OCI-LY1 (cell line): Measurements from ENCODE around the gene CCNL2.
A peak's percentile ranks its signal among the peaks of the same experiment; 100 is the strongest.
"Not testable (repeated sequence)": the region's sequence is repeated elsewhere in the genome, so short reads cannot be mapped to it uniquely, and the experiment has no call there.

ENCODE experiments used
- H2AFZ ChIP-seq: fragments of 200-600 bp; sonication (generic), shearing (Covaris generic); 2 replicates; pipeline ENCODE4 v1.6.0; 2014; ENCODE audit warnings: antibody characterized with exemption, mild to moderate bottlenecking, low read length
- H3F3A ChIP-seq: fragments of 200-600 bp; sonication (generic), shearing (Covaris generic); 2 replicates; pipeline ENCODE4 v1.6.0; 2014; ENCODE audit warnings: mild to moderate bottlenecking, antibody characterized with exemption, low read length, moderate library complexity; ENCODE audit not compliant: insufficient read depth
- H3K27ac ChIP-seq: fragments of 200-600 bp; sonication (generic); 2 replicates; pipeline ENCODE4 v1.5.1; 2014; ENCODE audit warnings: low read length, mixed run types, mild to moderate bottlenecking, low read depth; ENCODE audit not compliant: poor library complexity, severe bottlenecking
- H3K27me3 ChIP-seq: fragments of 200-600 bp; sonication (generic); 2 replicates; pipeline ENCODE4 v1.6.0; 2014; ENCODE audit warnings: antibody characterized with exemption, mild to moderate bottlenecking, low read length, moderate library complexity; ENCODE audit not compliant: insufficient read depth
- H3K36me3 ChIP-seq: fragments of 200-600 bp; sonication (generic); 2 replicates; pipeline ENCODE4 v1.6.1; 2014; ENCODE audit warnings: mild to moderate bottlenecking, antibody characterized with exemption, low read length, moderate library complexity, mixed read lengths; ENCODE audit not compliant: insufficient read depth
- H3K4me1 ChIP-seq: fragments of 200-600 bp; sonication (generic); 2 replicates; pipeline ENCODE4 v1.5.1; 2014; ENCODE audit warnings: mild to moderate bottlenecking, low read length, moderate library complexity; ENCODE audit not compliant: insufficient read depth, severe bottlenecking
- H3K4me2 ChIP-seq: fragments of 200-600 bp; sonication (generic), shearing (Covaris generic); 2 replicates; pipeline ENCODE4 v1.6.1; 2014; ENCODE audit warnings: low read length
- H3K4me3 ChIP-seq: fragments of 200-600 bp; sonication (generic); 2 replicates; pipeline ENCODE4 v1.5.1; 2014; ENCODE audit warnings: low read length, low read depth, mild to moderate bottlenecking, mixed read lengths; ENCODE audit not compliant: poor library complexity, severe bottlenecking
- H3K79me2 ChIP-seq: fragments of 200-600 bp; shearing (Covaris generic); 2 replicates; pipeline ENCODE4 v1.6.1; 2016; ENCODE audit warnings: mixed run types, low read length, mixed read lengths; ENCODE audit not compliant: insufficient read depth
- H3K9ac ChIP-seq: fragments of 200-600 bp; sonication (generic), shearing (Covaris generic); 2 replicates; pipeline ENCODE4 v1.6.1; 2014; ENCODE audit warnings: mild to moderate bottlenecking, low read length, mixed read lengths
- H3K9me2 ChIP-seq: fragments of 200-600 bp; sonication (generic), shearing (Covaris generic); 2 replicates; pipeline ENCODE4 v1.6.1; 2014; ENCODE audit warnings: low read depth, mild to moderate bottlenecking, low read length, mixed read lengths
- H3K9me3 ChIP-seq: fragments of 200-600 bp; shearing (Covaris generic); 2 replicates; pipeline ENCODE4 v1.6.1; 2014; ENCODE audit warnings: low read length, mixed read lengths
- H4K20me1 ChIP-seq: fragments of 200-600 bp; sonication (generic), shearing (Covaris generic); 2 replicates; pipeline ENCODE4 v1.6.0; 2016; ENCODE audit warnings: mild to moderate bottlenecking, low read length; ENCODE audit not compliant: insufficient read depth
- CTCF ChIP-seq: fragments of 200-600 bp; sonication (generic), shearing (Covaris generic); IDR thresholded peaks from 2 replicates; pipeline ENCODE4 v1.5.1; 2017; ENCODE audit warnings: mild to moderate bottlenecking, antibody characterized with exemption, low read length, moderate library complexity, mixed read lengths
- EZH2 ChIP-seq: fragments of 200-600 bp; sonication (generic), shearing (Covaris generic); IDR thresholded peaks from 2 replicates; pipeline ENCODE4 v1.8.0; 2017; ENCODE audit warnings: borderline replicate concordance, mixed run types, mild to moderate bottlenecking, antibody characterized with exemption, low read length, moderate library complexity, mixed read lengths

CCNL2 gene

DNA sequence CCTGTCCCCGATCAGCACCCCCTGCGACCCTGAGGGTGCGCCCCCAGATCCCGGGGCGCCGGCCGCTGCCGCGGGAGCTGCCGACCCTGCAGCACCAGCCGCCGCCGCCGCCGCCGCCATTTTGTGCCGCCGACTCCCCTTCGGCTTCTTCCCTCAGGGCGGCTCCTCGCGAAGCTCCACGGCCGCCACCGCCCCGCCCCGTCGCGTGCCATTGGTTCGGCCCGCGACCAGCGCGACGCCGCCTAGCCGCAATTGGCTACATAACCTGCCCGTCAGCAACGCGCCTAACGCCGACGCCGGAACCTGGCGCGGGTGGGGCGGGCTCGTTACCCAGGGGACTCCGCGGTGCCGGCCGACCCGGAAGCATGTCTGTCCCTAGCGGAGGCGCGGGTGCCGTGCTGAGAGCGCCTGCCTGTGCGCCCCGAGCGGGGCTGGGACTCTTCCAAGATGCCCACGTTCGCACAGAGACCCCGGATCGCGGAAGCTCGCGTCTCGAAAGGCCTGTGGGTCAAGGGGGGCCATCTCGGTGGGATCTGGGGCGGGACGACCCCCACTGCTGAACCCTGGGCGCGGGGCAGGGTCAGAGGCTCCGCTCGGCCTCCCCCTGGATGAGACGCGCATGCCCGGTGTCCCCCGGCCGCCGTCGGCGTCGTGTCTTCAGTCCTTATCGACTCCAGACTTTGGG is at the start of gene CCNL2:
Gene CCNL2 (minus strand): TSS at position 149 of the 685 bp plus-strand sequence. CDS start 29 bp downstream, at position 120.
- H3K9me3 ChIP-seq, result no peaks in the 10 kb centered on the region
- H3K4me3 ChIP-seq, result peak within 1 kb of the TSS; percentile 98
- no peaks in the 10 kb centered on the region for H3F3A ChIP-seq
- no peak for TF ChIP-seq EZH2
- TF ChIP-seq CTCF, result peak; percentile 32; the same call in 1 of the 2 replicates
- no peak within 1 kb of the TSS for H2AFZ ChIP-seq
- H4K20me1 ChIP-seq, result no peaks in the 10 kb centered on the region
- H3K36me3 ChIP-seq, result peaks cover 79% of the 10 kb centered on the region
- H3K79me2 ChIP-seq, result peaks cover 24% of the 10 kb centered on the region
- peaks cover 33% of the 10 kb centered on the region for H3K4me1 ChIP-seq
- H3K27ac ChIP-seq, result peak within 1 kb of the TSS; percentile 55
- no peaks in the 10 kb centered on the region for H3K27me3 ChIP-seq
- no peaks in the 10 kb centered on the region for H3K9me2 ChIP-seq
- H3K9ac ChIP-seq, result peak within 1 kb of the TSS; percentile 98
- peak within 1 kb of the TSS; percentile 98 for H3K4me2 ChIP-seq

DNA sequence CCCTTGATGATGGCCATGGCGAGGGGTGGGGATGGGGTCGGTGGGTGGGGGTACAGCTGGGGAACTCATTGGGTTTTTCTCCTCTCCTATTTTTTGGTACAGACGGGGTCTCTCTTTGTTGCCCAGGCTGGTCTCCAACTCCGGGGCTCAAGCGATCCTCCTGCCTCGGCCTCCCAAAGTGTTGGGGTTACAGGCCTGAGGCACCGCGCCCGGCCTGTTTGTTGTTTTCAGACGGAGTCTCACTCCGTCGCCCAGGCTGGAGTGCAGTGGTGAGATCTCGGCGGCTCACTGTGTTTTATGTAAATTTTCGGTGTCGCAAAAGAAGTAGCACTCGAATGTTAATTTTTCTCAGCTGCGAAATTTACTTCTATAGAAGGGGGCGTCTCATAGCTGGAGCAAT is 47.5 kb upstream of the CCNL2 start:
- not testable (repeated sequence) for H3K36me3 ChIP-seq, H3K4me2 ChIP-seq, H3K9ac ChIP-seq, H3K27me3 ChIP-seq, H3F3A ChIP-seq, H3K27ac ChIP-seq, H3K4me3 ChIP-seq, H4K20me1 ChIP-seq, H3K9me2 ChIP-seq, H3K79me2 ChIP-seq, H2AFZ ChIP-seq, H3K4me1 ChIP-seq, H3K9me3 ChIP-seq

DNA sequence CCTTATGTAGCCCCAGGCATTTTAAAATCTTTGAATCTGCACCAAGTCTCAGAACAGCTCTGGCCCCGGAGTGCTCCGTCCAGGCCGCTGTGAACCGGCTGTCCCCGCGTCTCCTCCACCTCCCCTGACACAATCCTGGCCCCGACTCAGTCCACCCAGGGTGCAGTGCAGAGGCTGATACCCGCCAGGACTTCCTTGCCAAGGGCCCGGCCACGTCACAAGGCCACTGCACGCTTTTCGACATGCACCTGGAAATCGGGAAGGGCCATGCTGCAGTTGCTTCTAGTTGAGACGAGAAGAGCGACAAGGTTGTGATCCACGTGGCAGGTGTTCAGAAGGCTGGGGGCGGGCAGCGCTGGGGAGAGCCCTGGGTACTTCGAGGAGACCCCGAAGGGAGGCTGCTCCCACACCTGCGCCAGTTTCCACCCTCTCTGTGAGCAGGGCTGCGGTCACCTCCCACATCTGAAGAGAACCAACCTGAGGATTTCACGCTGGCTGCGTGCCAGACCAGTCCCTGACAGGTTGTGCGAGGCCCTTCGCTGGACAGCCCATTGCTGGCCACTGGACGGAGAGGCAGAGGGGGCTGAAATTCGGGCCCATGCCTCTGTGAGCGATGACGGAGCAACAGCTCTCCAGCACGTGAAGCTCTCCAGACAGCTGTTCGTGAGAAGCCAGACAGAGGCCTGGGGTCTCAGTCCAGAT is 43.1 kb upstream of the CCNL2 start:
- Histone ChIP-seq H3K27ac (no peak overlapping the region), H3K9ac (no peak overlapping the region), H2AFZ (no peak overlapping the region), H4K20me1 (no peaks in the 10 kb centered on the region), H3F3A (no peaks in the 10 kb centered on the region), H3K9me3 (no peaks in the 10 kb centered on the region), H3K4me2 (no peak overlapping the region), H3K4me1 (no peaks in the 10 kb centered on the region), H3K4me3 (no peak overlapping the region), H3K27me3 (no peaks in the 10 kb centered on the region; the same call in 1 of the 2 replicates), H3K36me3 (no peaks in the 10 kb centered on the region), H3K9me2 (no peaks in the 10 kb centered on the region), H3K79me2 (no peaks in the 10 kb centered on the region)
- no peak for TF ChIP-seq CTCF
- no peak for TF ChIP-seq EZH2
